Keratinocyte (primary cell): ENCODE data around the gene DDAH2. TPM values are rescaled to one million over a fixed set of nuclear protein-coding genes. Genes with fewer than 3 reads are reported as not detected.

ENCODE experiments used
- DNase-seq: peaks from one replicate; pipeline ENCODE4 v3.0.0-alpha.2; 2011; ENCODE audit warnings: low read depth, missing footprints, low spot score
- FAIRE-seq: peaks from 2 replicates; lab custom pipeline; 2011; peaks lifted over from hg19 to GRCh38; lab: Jason Lieb, UNC
- H2AFZ ChIP-seq: 2 replicates; pipeline ENCODE4 v1.6.0; 2012; ENCODE audit warnings: low read length, control low read depth, inconsistent platforms; ENCODE audit not compliant: control insufficient read depth
- H3K27ac ChIP-seq: 2 replicates; pipeline ENCODE4 v1.5.1; 2011; ENCODE audit warnings: low read length; ENCODE audit not compliant: control insufficient read depth, insufficient read depth
- H3K27me3 ChIP-seq: 3 replicates; pipeline ENCODE4 v1.6.0; 2011; ENCODE audit warnings: low read length; ENCODE audit not compliant: control insufficient read depth, insufficient read depth; ENCODE audit errors: extremely low read depth
- H3K36me3 ChIP-seq, 2 experiments: 2 replicates in 1 of 2; 3 replicates in 1 of 2; pipeline ENCODE4 v1.5.1; 2011; ENCODE audit warnings: low read length in 2 of 2, mild to moderate bottlenecking in 1 of 2; ENCODE audit not compliant: control insufficient read depth in 2 of 2, insufficient read depth in 2 of 2; ENCODE audit errors: extremely low read depth in 1 of 2
- H3K4me1 ChIP-seq: 3 replicates; pipeline ENCODE4 v1.5.1; 2011; ENCODE audit warnings: low read length; ENCODE audit not compliant: control insufficient read depth, insufficient read depth; ENCODE audit errors: extremely low read depth
- H3K4me2 ChIP-seq: 3 replicates; pipeline ENCODE4 v1.6.0; 2011; ENCODE audit warnings: low read depth, low read length; ENCODE audit not compliant: control insufficient read depth, insufficient read depth; ENCODE audit errors: extremely low read depth
- H3K4me3 ChIP-seq, 3 experiments: fragments of 200-600 bp in 1 of 3; sonication (generic) in 1 of 3; 2 replicates in 2 of 3; 3 replicates in 1 of 3; pipeline ENCODE4 v1.5.1; 2011 to 2016; ENCODE audit warnings: low read length in 3 of 3, mild to moderate bottlenecking in 3 of 3, control low read depth in 2 of 3, inconsistent platforms in 1 of 3, low read depth in 1 of 3, mixed read lengths in 1 of 3, mixed run types in 1 of 3, moderate library complexity in 1 of 3; ENCODE audit not compliant: control insufficient read depth in 2 of 3, insufficient read depth in 2 of 3; ENCODE audit errors: extremely low read depth in 1 of 3
- H3K79me2 ChIP-seq: 2 replicates; pipeline ENCODE4 v1.6.0; 2012; ENCODE audit warnings: low read length; ENCODE audit not compliant: control insufficient read depth, insufficient read depth
- H3K9ac ChIP-seq: 3 replicates; pipeline ENCODE4 v1.6.0; 2011; ENCODE audit warnings: low read length; ENCODE audit not compliant: control insufficient read depth, insufficient read depth; ENCODE audit errors: extremely low read depth
- H3K9me1 ChIP-seq: 3 replicates; pipeline ENCODE4 v1.6.0; 2011; ENCODE audit warnings: low read length; ENCODE audit not compliant: control insufficient read depth, insufficient read depth; ENCODE audit errors: extremely low read depth
- H3K9me3 ChIP-seq: 2 replicates; pipeline ENCODE4 v1.5.1; 2012; ENCODE audit warnings: low read depth, low read length; ENCODE audit not compliant: control insufficient read depth
- H4K20me1 ChIP-seq: 3 replicates; pipeline ENCODE4 v1.6.0; 2011; ENCODE audit warnings: low read length; ENCODE audit not compliant: control insufficient read depth, insufficient read depth; ENCODE audit errors: extremely low read depth
- EZH2 ChIP-seq: IDR thresholded peaks from one replicate; pipeline ENCODE4 v1.6.1; 2012; ENCODE audit warnings: inconsistent platforms, mild to moderate bottlenecking, low read length, moderate library complexity
- dilution Hi-C: fragments of 300-500 bp; cut with MboI; formaldehyde crosslinking; loops from one replicate; pipeline ENCODE4 v1.7.0; 2020; ENCODE audit warnings: low sequenced_read_pairs; ENCODE audit not compliant: extremely low pct_ligation_motif_present
- polyA plus RNA-seq, 5 experiments: library from polyadenylated mRNA; depleted of rRNA in 3 of 5; stranded (reverse) in 3 of 5; stranded (forward) in 1 of 5; unstranded in 1 of 5; fragments of >200 nt; gene quantifications; 1 replicate in 1 of 5; 2 replicates in 3 of 5; 3 replicates in 1 of 5; pipeline versions ENCODE4 v1.2.1 to v1.2.3, GENCODE V29; 2011 to 2012; ENCODE audit warnings: missing spikeins in 2 of 5, low read depth in 1 of 5, low replicate concordance in 1 of 5
- TF ChIP-seq, protein P1 (sequence below), 3 experiments: IDR thresholded peaks in 1 of 3; conservative IDR thresholded peaks in 1 of 3; optimal IDR thresholded peaks in 1 of 3; 2 replicates in 2 of 3; 3 replicates in 1 of 3; pipeline versions ENCODE3 to v1.5.1; 2011; ENCODE audit warnings: low read length in 3 of 3, mild to moderate bottlenecking in 3 of 3, moderate library complexity in 2 of 3, control low read depth in 1 of 3, inconsistent platforms in 1 of 3; ENCODE audit not compliant: insufficient read depth in 2 of 3; ENCODE audit errors: extremely low read depth in 1 of 3

DDAH2 gene
- polyA plus RNA-seq, 1 donor (not counting 4 experiments of a cell fraction or from before 2014, with no cell fraction given): 3.0 TPM

DNA sequence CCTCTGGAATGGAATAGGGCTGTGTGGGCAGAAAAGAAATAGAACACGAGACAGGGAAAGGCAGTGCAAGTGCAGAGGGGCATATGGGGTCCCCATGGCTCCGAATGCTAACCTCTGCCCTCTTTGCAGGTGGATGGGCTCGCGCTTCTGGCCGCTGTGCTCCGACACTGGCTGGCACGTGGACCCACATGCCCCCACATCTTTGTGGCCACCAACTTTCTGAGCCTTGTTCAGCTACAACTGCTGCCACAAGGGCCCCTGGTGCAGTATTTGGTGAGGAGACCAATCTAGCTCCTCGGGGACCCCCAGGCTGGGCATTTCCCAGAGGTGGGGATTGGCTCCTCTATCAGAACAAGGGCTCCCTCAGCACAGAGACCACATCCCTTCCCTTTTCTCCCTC lies 32.2 kb upstream of the DDAH2 start:
- no peak for FAIRE-seq
- H3K9me1 ChIP-seq: no peaks in the 10 kb centered on the region
- H2AFZ ChIP-seq: no peak overlapping the region
- peaks cover 6 to 13% of the 10 kb centered on the region in 2 experiments for H3K36me3 ChIP-seq
- H3K4me3 ChIP-seq: no peak overlapping the region
- H3K27ac ChIP-seq: no peak overlapping the region
- no peaks in the 10 kb centered on the region for H3K27me3 ChIP-seq
- no peaks in the 10 kb centered on the region for H4K20me1 ChIP-seq
- no peak for DNase-seq
- peaks cover 5% of the 10 kb centered on the region for H3K4me1 ChIP-seq
- no peak overlapping the region for H3K4me2 ChIP-seq
- no peaks in the 10 kb centered on the region for H3K9me3 ChIP-seq
- no peak for TF ChIP-seq EZH2
- TF ChIP-seq, protein P1, sequence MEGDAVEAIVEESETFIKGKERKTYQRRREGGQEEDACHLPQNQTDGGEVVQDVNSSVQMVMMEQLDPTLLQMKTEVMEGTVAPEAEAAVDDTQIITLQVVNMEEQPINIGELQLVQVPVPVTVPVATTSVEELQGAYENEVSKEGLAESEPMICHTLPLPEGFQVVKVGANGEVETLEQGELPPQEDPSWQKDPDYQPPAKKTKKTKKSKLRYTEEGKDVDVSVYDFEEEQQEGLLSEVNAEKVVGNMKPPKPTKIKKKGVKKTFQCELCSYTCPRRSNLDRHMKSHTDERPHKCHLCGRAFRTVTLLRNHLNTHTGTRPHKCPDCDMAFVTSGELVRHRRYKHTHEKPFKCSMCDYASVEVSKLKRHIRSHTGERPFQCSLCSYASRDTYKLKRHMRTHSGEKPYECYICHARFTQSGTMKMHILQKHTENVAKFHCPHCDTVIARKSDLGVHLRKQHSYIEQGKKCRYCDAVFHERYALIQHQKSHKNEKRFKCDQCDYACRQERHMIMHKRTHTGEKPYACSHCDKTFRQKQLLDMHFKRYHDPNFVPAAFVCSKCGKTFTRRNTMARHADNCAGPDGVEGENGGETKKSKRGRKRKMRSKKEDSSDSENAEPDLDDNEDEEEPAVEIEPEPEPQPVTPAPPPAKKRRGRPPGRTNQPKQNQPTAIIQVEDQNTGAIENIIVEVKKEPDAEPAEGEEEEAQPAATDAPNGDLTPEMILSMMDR (optimal IDR thresholded peaks at IDR 0.05 in 1 of 3, IDR thresholded peaks at IDR 0.05 in 1 of 3, conservative IDR thresholded peaks at IDR 0.05 in 1 of 3; ENCODE audit: extremely low read depth in 1 of 3, insufficient read depth in 2 of 3, low read length in 3 of 3): no peak
- dilution Hi-C loops: no loop called here
- H3K79me2 ChIP-seq: no peaks in the 10 kb centered on the region
- H3K9ac ChIP-seq: no peak overlapping the region

DNA sequence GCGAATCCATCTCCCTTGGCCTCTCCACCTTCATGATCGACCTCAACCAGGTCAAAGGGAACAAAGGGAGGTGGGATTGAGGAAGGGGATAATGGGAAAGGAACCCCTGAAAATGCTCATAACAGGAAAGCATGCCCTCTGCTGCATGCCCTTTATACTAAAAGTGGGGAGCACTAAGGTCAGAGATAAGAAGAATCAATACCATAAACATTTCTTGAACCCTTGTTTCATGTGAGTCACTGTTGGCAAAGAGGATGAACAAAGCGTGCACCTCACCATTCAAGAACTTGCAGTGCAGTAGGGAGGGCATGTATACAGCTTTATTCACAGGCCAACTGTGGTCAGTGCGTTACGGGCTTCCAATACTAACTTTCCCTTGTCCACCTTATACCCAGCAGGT lies 31.7 kb upstream of the DDAH2 start:
- no peak for TF ChIP-seq EZH2
- Histone ChIP-seq H3K79me2 (no peaks in the 10 kb centered on the region), H4K20me1 (no peaks in the 10 kb centered on the region), H3K9me3 (no peaks in the 10 kb centered on the region), H3K9ac (no peak overlapping the region), H3K4me3 (no peak overlapping the region), H2AFZ (no peak overlapping the region), H3K27me3 (no peaks in the 10 kb centered on the region), H3K36me3 (peaks cover 6 to 13% of the 10 kb centered on the region in 2 experiments), H3K9me1 (no peaks in the 10 kb centered on the region), H3K27ac (no peak overlapping the region), H3K4me1 (peaks cover 5% of the 10 kb centered on the region), H3K4me2 (no peak overlapping the region)
- FAIRE-seq: no peak
- no peak for DNase-seq
- dilution Hi-C loops: no loop called here

DNA sequence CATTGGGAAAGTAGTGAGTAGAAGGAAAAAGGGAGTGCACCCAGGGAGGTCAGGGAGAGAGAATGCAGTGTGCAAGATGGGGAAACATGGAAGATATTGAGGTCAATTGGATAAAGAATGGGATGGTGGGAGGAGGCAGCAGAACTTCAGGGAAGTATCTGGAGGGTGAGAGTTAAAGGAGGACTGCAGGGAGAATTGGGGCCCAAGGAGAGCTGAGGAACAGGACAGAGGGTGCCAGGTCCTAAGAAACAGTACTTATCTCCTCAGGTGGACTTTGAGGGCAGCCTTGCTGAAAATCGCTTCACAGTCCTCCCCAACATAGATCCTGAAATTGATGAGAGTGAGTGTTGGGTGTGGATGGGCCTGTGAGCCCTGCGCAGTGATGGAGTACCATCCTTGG lies 29.2 kb upstream of the DDAH2 start:
- Histone ChIP-seq H3K9me3 (no peaks in the 10 kb centered on the region), H4K20me1 (no peaks in the 10 kb centered on the region), H2AFZ (no peak overlapping the region), H3K9me1 (no peaks in the 10 kb centered on the region), H3K9ac (no peak overlapping the region), H3K79me2 (no peaks in the 10 kb centered on the region), H3K27me3 (no peaks in the 10 kb centered on the region), H3K4me2 (no peak overlapping the region), H3K27ac (no peak overlapping the region), H3K4me3 (no peak overlapping the region), H3K36me3 (peaks cover 6 to 13% of the 10 kb centered on the region in 2 experiments), H3K4me1 (peaks cover 2% of the 10 kb centered on the region)
- dilution Hi-C loops: no loop called here
- DNase-seq (no peak), FAIRE-seq (no peak)
- TF ChIP-seq EZH2: no peak
- TF ChIP-seq, protein P1 (optimal IDR thresholded peaks at IDR 0.05 in 1 of 3, IDR thresholded peaks at IDR 0.05 in 1 of 3, conservative IDR thresholded peaks at IDR 0.05 in 1 of 3; ENCODE audit: extremely low read depth in 1 of 3, insufficient read depth in 2 of 3, low read length in 3 of 3): no peak
